ENCODE measurements around the gene HSPA2.
A peak's percentile ranks its signal among the peaks of the same experiment; 100 is the strongest.
"Not testable (repeated sequence)": the region's sequence is repeated elsewhere in the genome, so short reads cannot be mapped to it uniquely, and the experiment has no call there.

HSPA2 gene

DNA sequence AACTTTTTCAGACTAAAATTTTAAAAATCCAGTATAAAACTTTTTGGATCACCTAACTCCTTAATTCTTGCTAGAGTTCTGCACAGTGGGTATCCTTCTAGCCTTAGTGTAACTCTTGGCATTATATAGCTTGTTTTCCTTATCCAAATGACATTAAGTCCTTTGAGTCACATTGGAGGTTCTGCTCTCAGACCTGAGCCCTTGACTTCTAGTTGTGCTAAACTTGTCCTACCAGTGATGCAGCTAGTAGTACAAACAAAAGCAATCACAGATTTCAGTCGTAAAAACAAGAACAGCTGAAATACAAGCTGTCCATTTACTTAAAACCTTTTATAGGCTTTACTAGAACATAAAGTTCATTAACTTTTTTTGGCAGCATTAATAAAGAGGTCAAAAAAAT is 25.5 kb upstream of the HSPA2 start:
- DNase-seq: no peak

GRCh38 chr14:64516969-64517368 is 23.6 kb upstream of the HSPA2 start:
- no peak for DNase-seq

GRCh38 chr14:64517667-64518066 is 22.9 kb upstream of the HSPA2 start:
- not testable (repeated sequence) for DNase-seq

DNA sequence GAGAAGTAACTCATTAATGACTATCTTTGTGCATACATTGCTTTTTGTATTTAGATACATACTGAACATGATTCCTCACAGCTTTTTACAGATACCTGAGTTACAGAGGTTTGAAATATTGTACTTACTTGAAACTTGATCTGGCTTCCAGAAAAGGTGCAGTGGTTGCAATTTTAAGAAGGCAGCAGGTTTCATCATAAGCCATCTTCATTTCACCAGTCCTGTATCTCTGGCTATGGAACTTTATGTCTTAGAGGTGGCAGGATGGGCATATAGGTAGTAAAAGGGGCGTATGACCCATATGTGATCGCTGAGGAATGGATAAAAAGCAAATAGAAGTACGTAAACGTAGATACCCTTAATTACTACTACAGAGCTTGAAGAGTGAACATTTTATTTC is 22.3 kb upstream of the HSPA2 start:
- no peak for DNase-seq

DNA sequence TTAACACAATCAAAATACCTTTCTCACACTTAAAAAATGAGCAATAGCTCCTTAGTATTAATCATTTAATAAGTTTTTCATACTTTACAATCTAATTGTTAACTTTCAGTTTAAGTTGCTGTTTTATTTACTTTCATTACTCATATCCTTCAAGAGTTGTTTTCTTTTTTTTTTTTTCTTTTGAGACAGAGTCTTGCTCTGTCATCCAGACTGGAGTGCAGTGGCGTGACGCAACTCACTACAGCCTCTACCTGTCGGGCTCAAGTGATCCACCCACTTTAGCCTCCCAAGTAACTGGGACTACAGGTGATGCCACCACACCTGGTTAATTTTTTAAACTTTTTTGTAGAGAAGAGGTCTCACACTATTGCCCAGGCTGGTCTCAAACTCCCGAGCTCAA is 19.8 kb upstream of the HSPA2 start:
- DNase-seq: no peak

GRCh38 chr14:64522591-64523355 is 17.8 kb upstream of the HSPA2 start:
- DNase-seq: no peak

GRCh38 chr14:64525354-64525753 is 15.2 kb upstream of the HSPA2 start:
- no peak for DNase-seq

GRCh38 chr14:64531567-64531966 is 9.0 kb upstream of the HSPA2 start:
- DNase-seq: no peak

GRCh38 chr14:64536488-64537245 is 3.9 kb upstream of the HSPA2 start:
- no peak for DNase-seq

GRCh38 chr14:64541261-64541971 is 875 bp downstream of the HSPA2 start:
- peak; percentile 12 for DNase-seq

DNA sequence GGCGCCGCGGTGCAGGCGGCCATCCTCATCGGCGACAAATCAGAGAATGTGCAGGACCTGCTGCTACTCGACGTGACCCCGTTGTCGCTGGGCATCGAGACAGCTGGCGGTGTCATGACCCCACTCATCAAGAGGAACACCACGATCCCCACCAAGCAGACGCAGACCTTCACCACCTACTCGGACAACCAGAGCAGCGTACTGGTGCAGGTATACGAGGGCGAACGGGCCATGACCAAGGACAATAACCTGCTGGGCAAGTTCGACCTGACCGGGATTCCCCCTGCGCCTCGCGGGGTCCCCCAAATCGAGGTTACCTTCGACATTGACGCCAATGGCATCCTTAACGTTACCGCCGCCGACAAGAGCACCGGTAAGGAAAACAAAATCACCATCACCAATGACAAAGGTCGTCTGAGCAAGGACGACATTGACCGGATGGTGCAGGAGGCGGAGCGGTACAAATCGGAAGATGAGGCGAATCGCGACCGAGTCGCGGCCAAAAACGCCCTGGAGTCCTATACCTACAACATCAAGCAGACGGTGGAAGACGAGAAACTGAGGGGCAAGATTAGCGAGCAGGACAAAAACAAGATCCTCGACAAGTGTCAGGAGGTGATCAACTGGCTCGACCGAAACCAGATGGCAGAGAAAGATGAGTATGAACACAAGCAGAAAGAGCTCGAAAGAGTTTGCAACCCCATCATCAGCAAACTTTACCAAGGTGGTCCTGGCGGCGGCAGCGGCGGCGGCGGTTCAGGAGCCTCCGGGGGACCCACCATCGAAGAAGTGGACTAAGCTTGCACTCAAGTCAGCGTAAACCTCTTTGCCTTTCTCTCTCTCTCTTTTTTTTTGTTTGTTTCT is 1.7 kb downstream of the HSPA2 start:
- no peak for DNase-seq

DNA sequence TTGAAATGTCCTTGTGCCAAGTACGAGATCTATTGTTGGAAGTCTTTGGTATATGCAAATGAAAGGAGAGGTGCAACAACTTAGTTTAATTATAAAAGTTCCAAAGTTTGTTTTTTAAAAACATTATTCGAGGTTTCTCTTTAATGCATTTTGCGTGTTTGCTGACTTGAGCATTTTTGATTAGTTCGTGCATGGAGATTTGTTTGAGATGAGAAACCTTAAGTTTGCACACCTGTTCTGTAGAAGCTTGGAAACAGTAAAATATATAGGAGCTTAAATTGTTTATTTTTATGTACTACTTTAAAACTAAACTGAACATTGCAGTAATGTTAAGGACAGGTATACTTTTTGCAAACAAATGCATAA is 2.3 kb downstream of the HSPA2 start:
- DNase-seq: no peak

DNA sequence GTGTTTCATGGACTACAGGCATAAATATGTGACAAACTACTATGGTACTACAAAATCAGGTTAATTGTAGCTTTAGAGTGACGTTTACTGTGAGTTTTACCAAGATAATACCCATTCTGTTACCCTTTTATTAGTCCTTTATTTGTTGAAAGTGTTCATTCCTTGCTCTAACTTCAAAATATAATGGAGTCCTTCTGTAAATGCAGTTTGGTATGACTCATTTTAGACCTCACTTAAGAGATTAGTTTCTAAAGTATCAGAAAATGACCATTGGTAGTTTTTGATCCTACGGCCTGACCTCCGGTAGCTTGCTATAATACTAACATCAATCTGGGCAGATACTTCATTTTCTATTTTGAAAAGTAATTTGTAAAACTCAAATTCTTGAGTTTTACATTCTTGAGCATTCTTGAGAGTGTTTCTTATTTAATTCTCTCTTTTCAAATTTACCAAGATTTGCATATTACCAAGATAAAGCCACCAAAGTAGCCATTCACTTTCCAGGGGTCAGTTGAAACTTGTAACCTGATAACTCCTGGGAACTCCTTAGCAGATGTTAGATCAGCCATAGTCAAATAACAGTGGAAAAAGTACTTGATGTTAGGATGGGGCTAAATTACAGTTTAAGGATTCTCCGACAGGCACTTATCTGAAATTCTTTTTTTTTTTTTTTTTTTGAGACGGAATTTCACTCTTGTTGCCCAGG is 4.2 kb downstream of the HSPA2 start:
- no peak for DNase-seq

- DNase-seq: no peak
Measured at GRCh38 chr14:64549016-64549415, 8.5 kb downstream of the HSPA2 start.

- DNase-seq: peak; percentile 59
Measured at GRCh38 chr14:64549791-64550620, 9.5 kb downstream of the HSPA2 start, which contains the start of gene PPP1R36. PPP1R36 (plus strand) TSS chr14:64549961; CDS start chr14:64549998, 37 bp downstream.

DNA sequence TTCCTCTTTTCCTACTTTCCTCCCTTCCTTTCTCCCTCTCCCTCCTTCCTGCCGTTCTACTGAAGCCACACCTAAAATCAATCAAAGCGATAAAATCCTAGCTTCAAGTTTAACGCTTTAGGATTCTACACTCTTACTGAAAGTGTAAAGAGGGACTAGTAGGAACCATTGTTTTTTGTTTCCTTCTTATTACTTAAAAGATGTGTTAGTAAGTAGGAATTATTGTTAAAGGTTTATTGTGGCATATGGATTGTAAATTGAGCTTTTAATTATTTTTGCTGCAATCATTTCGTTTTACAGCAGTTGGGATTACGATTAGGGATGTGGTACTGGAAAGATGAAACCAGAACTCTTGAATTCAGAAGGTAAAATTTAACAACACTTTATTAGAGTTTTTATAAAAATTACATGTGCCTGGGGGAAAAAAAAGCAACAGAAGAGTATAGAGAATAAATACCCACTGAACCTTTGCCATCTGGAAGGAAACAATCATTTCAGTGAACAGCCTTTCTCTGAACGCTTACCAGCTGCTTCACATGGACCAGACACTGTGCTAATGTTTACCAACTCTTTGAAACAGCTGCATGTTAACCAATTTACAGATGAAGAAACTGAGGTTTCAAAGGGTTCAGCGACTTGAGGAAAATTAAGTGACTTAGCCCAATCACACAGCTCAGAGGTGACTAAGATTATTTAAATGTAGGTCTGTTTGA is 10.2 kb downstream of the HSPA2 start:
- peak; percentile 20 for DNase-seq

- no peak for DNase-seq
Measured at GRCh38 chr14:64554556-64554955, 14.0 kb downstream of the HSPA2 start.

GRCh38 chr14:64556526-64556925 is 16.0 kb downstream of the HSPA2 start:
- DNase-seq: no peak

DNA sequence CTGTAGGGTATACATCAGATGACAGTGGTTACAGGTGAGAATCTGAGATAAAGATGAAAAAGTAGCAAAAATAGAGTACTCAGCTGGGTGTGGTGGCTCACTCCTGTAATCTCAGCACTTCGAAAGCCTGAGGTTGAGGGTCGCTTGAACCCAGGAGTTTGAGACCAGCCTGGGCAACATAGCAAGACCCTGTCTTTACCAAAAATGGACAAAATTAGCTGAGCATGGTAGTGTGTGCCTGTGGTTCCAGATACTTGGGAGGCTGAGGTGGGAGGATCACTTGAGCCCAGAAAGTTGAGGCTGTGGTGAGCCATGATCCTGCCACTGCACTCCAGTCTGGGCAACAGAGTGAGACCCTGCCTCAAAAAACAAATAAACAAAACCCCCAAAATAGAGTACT is 17.7 kb downstream of the HSPA2 start:
- DNase-seq: not testable (repeated sequence)

GRCh38 chr14:64561631-64562030 is 21.1 kb downstream of the HSPA2 start:
- no peak for DNase-seq

All from DMS153 (cell line).